ENCODE measurements around the gene SLAMF9.

- TF ChIP-seq, protein P1, sequence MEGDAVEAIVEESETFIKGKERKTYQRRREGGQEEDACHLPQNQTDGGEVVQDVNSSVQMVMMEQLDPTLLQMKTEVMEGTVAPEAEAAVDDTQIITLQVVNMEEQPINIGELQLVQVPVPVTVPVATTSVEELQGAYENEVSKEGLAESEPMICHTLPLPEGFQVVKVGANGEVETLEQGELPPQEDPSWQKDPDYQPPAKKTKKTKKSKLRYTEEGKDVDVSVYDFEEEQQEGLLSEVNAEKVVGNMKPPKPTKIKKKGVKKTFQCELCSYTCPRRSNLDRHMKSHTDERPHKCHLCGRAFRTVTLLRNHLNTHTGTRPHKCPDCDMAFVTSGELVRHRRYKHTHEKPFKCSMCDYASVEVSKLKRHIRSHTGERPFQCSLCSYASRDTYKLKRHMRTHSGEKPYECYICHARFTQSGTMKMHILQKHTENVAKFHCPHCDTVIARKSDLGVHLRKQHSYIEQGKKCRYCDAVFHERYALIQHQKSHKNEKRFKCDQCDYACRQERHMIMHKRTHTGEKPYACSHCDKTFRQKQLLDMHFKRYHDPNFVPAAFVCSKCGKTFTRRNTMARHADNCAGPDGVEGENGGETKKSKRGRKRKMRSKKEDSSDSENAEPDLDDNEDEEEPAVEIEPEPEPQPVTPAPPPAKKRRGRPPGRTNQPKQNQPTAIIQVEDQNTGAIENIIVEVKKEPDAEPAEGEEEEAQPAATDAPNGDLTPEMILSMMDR (IDR thresholded peaks at IDR 0.05; ENCODE audit: extremely low read depth in 1 of 2, insufficient read depth in 1 of 2, low read depth in 1 of 2, low read length in 2 of 2) = no peak
- no peak for TF ChIP-seq POLR2AphosphoS5 (IDR thresholded peaks at IDR 0.05; ENCODE audit: insufficient read depth, low read depth, low read length)
- TF ChIP-seq POLR2A (IDR thresholded peaks at IDR 0.05; ENCODE audit: low read depth, low read length) = no peak
- TF ChIP-seq JUN (IDR thresholded peaks at IDR 0.05; ENCODE audit: borderline replicate concordance, insufficient read depth, insufficient read length, low read depth) = no peak
- TF ChIP-seq, protein P2, sequence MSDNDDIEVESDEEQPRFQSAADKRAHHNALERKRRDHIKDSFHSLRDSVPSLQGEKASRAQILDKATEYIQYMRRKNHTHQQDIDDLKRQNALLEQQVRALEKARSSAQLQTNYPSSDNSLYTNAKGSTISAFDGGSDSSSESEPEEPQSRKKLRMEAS (IDR thresholded peaks at IDR 0.05; ENCODE audit: insufficient read depth, insufficient read length) = no peak
Observed at GRCh38 chr1:159920202-159920601, 33.8 kb downstream of the SLAMF9 start.

Data from endothelial cell of umbilical vein (primary cell).